Natural killer cell (primary cell): Measurements from ENCODE around the gene IRX6. TPM values are rescaled to one million over a fixed set of nuclear protein-coding genes. Genes with fewer than 3 reads are reported as not detected.

Source experiments
- ATAC-seq, 3 donors: fragments of 150-1000 bp in 2 of 3; fragments of 200-7000 bp in 1 of 3; cut with Tn5 transposase; 1 replicate in 1 of 3; 2 replicates in 2 of 3; pipeline ENCODE4 v1.10.0; 2021; ENCODE audit warnings: mild to moderate bottlenecking in 2 of 3, moderate library complexity in 2 of 3
- DNase-seq, 2 donors: peaks; one replicate each; pipeline versions ENCODE4 v3.0.0 to v3.0.0-alpha.2; 2013 to 2021; ENCODE audit warnings: mixed read lengths in 1 of 2
- H3K27ac ChIP-seq: one replicate; pipeline ENCODE4 v1.5.1; 2013; ENCODE audit warnings: mild to moderate bottlenecking, low read length
- H3K27me3 ChIP-seq: one replicate; pipeline ENCODE4 v1.6.1; 2013; ENCODE audit warnings: low read length; ENCODE audit not compliant: control insufficient read depth, insufficient read depth
- H3K36me3 ChIP-seq: one replicate; pipeline ENCODE4 v1.6.1; 2013; ENCODE audit warnings: low read length; ENCODE audit not compliant: control insufficient read depth, insufficient read depth
- H3K4me1 ChIP-seq: one replicate; pipeline ENCODE4 v1.6.1; 2013; ENCODE audit warnings: low read length; ENCODE audit not compliant: control insufficient read depth, insufficient read depth
- H3K4me3 ChIP-seq: one replicate; pipeline ENCODE4 v1.5.1; 2013; ENCODE audit warnings: low read length
- H3K9me3 ChIP-seq: one replicate; pipeline ENCODE4 v1.6.1; 2013; ENCODE audit warnings: low read length; ENCODE audit not compliant: control insufficient read depth, insufficient read depth
- H3K27ac Mint-ChIP-seq, 2 donors: one replicate each; pipeline ENCODE4 v1.8.0; 2022; ENCODE audit warnings: mild to moderate bottlenecking in 2 of 2, mixed read lengths in 2 of 2, moderate library complexity in 1 of 2
- H3K27me3 Mint-ChIP-seq, 2 donors: one replicate each; pipeline ENCODE4 v1.8.0; 2022; ENCODE audit warnings: low read depth in 2 of 2, mixed read lengths in 2 of 2
- H3K36me3 Mint-ChIP-seq: one replicate; pipeline ENCODE4 v1.8.0; 2022; ENCODE audit warnings: mixed read lengths
- H3K4me1 Mint-ChIP-seq, 2 donors: one replicate each; pipeline ENCODE4 v1.8.0; 2022; ENCODE audit warnings: mixed read lengths in 2 of 2
- H3K4me3 Mint-ChIP-seq: one replicate; pipeline ENCODE4 v1.8.0; 2022; ENCODE audit warnings: mild to moderate bottlenecking, moderate library complexity, mixed read lengths
- H3K9me3 Mint-ChIP-seq, 2 donors: one replicate each; pipeline ENCODE4 v1.8.0; 2022; ENCODE audit warnings: mixed read lengths in 2 of 2
- WGBS: methylation state at CpG from one replicate; pipeline ENCODE4 v1.1.7; 2013; ENCODE audit warnings: missing lambda C conversion rate; ENCODE audit not compliant: insufficient coverage; 5-methylcytosine and 5-hydroxymethylcytosine counted together
- intact Hi-C: fragments of 100-400 bp; cut with micrococcal nuclease; formaldehyde crosslinking; loops from one replicate; pipeline ENCODE4 v1.14.2; 2022
- total RNA-seq, 4 donors: library from RNA; stranded (reverse); fragments of 120-200 nt in 1 of 4; gene quantifications; one replicate each; pipeline versions ENCODE4 v1.2.3 to v1.2.4, GENCODE V29; 2013 to 2022
- TF ChIP-seq, protein P1 (sequence below): fragments of 200-600 bp; IDR thresholded peaks from one replicate; pipeline ENCODE4 v1.8.0; 2022; ENCODE audit warnings: antibody characterized with exemption

IRX6 gene
- total RNA-seq, 3 donors from 2014 or later (not counting 1 experiment from before 2014, with no cell fraction given): not detected

DNA sequence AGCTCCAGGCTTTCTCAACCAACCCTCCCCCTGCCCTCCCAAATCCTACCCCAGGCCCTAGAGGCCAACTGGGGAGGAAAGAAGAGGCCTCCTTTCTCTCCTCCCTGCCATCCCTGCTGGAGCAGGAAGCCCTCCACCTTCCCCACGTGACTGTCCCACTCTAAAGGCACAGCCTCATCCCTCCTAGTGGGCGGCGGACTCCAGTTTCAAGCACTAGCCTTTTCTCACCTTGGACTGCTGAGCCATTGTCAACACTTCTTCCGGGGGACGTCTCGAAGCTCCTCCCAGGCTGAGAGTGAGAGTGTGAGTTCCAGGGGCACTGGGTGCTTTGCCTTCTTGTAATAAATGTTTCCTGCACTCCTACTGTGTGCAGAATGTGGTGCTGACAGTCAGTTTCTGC lies 21.4 kb upstream of the IRX6 start:
- peaks cover 9 to 13% of the 10 kb centered on the region in 2 donors for H3K27me3 Mint-ChIP-seq
- no peak for ATAC-seq
- peaks cover 0 to under 1% of the 10 kb centered on the region in 2 donors for H3K9me3 Mint-ChIP-seq
- H3K4me1 Mint-ChIP-seq: no peaks in the 10 kb centered on the region
- WGBS: 27% methylated on average over 6 of the region's 6 CpGs
- no peaks in the 10 kb centered on the region for H3K36me3 Mint-ChIP-seq
- intact Hi-C loops: no loop called here
- no peaks in the 10 kb centered on the region for H3K27me3 ChIP-seq
- no peak overlapping the region for H3K4me3 ChIP-seq
- H3K9me3 ChIP-seq: no peaks in the 10 kb centered on the region
- no peak overlapping the region for H3K27ac ChIP-seq
- no peak for DNase-seq
- TF ChIP-seq, protein P1, sequence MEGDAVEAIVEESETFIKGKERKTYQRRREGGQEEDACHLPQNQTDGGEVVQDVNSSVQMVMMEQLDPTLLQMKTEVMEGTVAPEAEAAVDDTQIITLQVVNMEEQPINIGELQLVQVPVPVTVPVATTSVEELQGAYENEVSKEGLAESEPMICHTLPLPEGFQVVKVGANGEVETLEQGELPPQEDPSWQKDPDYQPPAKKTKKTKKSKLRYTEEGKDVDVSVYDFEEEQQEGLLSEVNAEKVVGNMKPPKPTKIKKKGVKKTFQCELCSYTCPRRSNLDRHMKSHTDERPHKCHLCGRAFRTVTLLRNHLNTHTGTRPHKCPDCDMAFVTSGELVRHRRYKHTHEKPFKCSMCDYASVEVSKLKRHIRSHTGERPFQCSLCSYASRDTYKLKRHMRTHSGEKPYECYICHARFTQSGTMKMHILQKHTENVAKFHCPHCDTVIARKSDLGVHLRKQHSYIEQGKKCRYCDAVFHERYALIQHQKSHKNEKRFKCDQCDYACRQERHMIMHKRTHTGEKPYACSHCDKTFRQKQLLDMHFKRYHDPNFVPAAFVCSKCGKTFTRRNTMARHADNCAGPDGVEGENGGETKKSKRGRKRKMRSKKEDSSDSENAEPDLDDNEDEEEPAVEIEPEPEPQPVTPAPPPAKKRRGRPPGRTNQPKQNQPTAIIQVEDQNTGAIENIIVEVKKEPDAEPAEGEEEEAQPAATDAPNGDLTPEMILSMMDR: no peak
- H3K36me3 ChIP-seq: no peaks in the 10 kb centered on the region
- H3K4me1 ChIP-seq: no peaks in the 10 kb centered on the region
- H3K27ac Mint-ChIP-seq: no peak overlapping the region
- no peak overlapping the region for H3K4me3 Mint-ChIP-seq

DNA sequence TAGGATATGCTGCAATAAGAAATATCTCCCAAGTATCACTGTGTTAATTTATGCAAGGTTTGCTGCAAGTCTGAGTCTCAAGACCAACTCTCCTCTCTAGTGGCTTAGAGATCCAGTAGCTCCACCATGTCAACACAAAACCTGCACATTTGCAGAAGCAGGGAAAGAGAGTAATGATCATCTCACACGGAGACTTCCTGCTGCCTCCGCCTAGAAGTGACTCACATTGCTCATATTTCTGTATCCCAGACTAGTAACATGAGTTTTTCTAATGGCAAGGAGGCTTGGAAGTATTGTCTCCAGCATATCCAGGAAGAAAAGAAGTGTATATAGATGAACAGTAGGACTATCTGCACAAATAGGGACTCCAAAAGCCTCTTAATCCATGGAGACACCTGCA lies 15.0 kb upstream of the IRX6 start:
- TF ChIP-seq, protein P1: no peak
- H3K36me3 Mint-ChIP-seq: no peaks in the 10 kb centered on the region
- no peaks in the 10 kb centered on the region for H3K27me3 ChIP-seq

DNA sequence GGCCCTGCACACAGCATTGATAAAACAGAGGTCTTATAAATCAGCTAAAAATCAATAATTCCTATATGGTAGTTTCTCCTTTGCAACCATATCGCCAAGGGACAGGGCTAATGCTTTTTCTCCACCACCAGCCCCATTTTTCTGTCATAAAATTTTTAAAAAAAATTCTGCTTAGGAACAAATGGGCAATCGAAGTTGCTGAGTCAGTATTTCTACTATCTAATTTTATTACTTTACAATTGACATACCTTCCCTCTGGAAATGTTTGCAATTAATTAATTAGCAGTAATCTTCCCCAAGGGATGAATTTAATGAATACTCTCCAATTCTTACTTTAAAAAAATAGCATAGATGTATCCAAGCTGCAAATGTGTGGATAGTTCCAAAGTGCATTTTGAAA lies 1.7 kb upstream of the IRX6 start:
- H3K36me3 ChIP-seq: no peaks in the 10 kb centered on the region
- peaks cover 6% of the 10 kb centered on the region for H3K27me3 ChIP-seq
- intact Hi-C loops: no loop called here
- Mint-ChIP-seq H3K36me3 (no peaks in the 10 kb centered on the region), H3K4me1 (peaks cover 0 to 8% of the 10 kb centered on the region in 2 donors), H3K27ac (no peak overlapping the region), H3K27me3 (peaks cover 15 to 36% of the 10 kb centered on the region in 2 donors), H3K9me3 (no peaks in the 10 kb centered on the region), H3K4me3 (no peak overlapping the region)
- TF ChIP-seq, protein P1: no peak
- H3K4me1 ChIP-seq: no peaks in the 10 kb centered on the region
- H3K9me3 ChIP-seq: no peaks in the 10 kb centered on the region
- ATAC-seq: no peak
- DNase-seq: no peak
- no peak overlapping the region for H3K4me3 ChIP-seq
- no peak overlapping the region for H3K27ac ChIP-seq
- 83% methylated on average over 2 of the region's 2 CpGs for WGBS

More for the DNA sequence above, 15.0 kb upstream of the IRX6 start:
- Mint-ChIP-seq H3K4me3 (no peak overlapping the region), H3K27ac (no peak overlapping the region), H3K9me3 (peaks cover 0 to 4% of the 10 kb centered on the region in 2 donors), H3K4me1 (no peaks in the 10 kb centered on the region), H3K27me3 (peaks cover 0 to 6% of the 10 kb centered on the region in 2 donors)
- 84% methylated on average over 2 of the region's 2 CpGs for WGBS
- no peak for DNase-seq
- H3K27ac ChIP-seq: no peak overlapping the region
- no peaks in the 10 kb centered on the region for H3K9me3 ChIP-seq
- no peak for ATAC-seq
- intact Hi-C loops: no loop called here
- H3K36me3 ChIP-seq: no peaks in the 10 kb centered on the region
- no peak overlapping the region for H3K4me3 ChIP-seq
- no peaks in the 10 kb centered on the region for H3K4me1 ChIP-seq
